HL-60/S4 (cell line): ENCODE measurements around the gene ABCC8.
"Not testable (repeated sequence)": the region's sequence is repeated elsewhere in the genome, so short reads cannot be mapped to it uniquely, and the experiment has no call there.

Source experiments
- in situ Hi-C: fragments of 300-500 bp; cut with MboI; formaldehyde crosslinking; loops from 2 replicates; pipeline ENCODE4 v1.14.3; 2022; ENCODE audit warnings: low sequenced_read_pairs

ABCC8 gene

DNA sequence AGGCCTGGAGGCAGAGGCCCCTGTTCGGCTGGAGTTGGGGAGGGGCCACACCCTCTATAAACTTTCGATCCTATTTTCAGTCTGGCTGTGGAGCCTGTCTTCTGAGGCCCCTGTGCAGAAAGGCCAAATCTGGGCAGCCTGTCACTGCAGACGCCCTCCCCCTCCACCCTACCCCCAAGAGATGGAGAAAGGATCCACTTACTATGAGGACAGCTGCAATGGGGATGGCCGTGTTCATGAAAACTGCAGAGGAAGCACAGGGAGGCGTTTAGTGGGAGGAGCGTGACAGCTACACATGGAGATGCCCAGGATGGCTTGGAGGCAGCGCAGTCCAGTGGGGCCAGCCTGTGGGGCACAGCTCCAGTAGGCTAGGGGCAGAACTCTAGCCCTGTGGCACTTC is 44.6 kb downstream of the ABCC8 start:
- in situ Hi-C loops: no loop called here

DNA sequence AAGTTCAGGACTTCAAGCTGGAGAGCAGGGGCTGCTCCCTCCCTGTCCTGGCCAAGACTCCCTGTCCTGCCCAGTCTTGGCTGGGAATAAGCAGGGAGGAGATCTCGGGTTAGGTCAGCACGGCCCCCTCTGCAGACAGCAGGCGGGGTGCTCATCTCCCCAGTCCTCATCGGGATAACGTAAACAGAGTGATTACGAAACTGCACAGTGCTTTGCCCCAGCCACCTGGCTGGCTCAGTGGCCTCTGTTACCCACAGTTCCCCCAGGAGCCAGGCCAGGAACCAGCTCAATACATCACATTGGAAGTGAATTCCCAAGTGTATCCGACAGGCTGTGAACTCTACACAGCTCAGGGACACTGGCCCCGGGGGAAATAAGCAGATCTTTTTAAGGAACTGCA is 45.5 kb downstream of the ABCC8 start:
- in situ Hi-C loops: no loop called here

- in situ Hi-C loops: no loop called here
Observed at GRCh38 chr11:17430616-17431015, 46.0 kb downstream of the ABCC8 start.

DNA sequence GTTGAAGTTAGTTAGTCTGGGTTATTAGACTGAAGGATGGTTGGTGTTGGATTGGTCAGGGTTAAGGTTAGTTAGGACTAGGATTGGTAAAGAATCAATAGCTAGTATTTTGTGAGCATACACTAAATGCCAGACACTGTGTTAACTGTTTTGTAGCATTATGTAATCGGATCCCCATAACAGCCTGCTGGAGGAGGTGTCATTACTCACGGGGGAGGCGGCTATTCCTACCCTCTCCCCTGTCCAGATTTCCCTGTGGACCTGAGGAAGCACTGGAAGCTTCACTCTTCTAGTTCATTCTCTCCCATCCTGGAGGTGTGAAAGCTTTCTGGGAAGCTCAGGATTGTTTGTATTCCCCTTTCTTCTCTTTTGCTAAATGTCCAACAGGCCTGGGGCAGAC is 47.7 kb downstream of the ABCC8 start:
- in situ Hi-C loops: no loop called here

GRCh38 chr11:17428261-17428660 is 48.4 kb downstream of the ABCC8 start:
- in situ Hi-C loops: no loop called here

- in situ Hi-C loops: not testable (repeated sequence)
Observed at GRCh38 chr11:17426233-17426632, 50.4 kb downstream of the ABCC8 start.

DNA sequence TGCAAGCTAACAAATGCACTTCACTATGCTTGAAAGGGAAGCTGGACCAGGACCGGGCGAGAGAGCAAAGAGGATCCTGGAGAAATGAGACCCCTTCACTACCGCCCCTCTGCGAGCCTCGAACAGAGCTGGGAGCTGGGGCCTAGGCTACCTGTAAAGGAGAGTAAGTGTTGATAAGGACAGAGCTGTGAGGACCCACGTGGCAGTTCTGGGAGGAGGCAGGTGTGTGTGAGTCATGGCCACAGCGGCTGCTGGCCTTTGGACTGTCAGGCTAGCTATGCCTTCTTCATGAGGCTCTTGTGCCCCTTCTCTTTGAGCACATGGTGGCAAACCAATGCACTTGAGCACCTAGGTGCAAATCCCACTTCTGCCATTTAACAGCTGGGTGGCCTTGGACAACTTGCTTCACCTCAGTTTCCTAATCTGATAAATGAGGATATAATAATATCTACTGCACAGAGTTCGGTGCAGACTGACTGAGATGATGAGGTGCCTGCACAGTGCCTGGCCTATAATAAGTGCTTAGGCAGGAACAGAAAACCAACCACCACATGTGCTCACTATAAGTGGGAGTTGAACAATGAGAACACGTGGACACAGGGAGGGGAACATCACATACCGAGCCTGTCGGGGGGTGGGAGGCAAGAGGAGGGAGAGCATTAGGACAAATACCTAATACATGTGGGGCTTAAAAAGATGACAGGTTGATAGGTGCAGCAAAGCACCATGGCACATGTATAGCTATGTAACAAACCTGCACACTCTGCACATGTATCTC is 52.9 kb downstream of the ABCC8 start:
- in situ Hi-C loops: no loop called here

DNA sequence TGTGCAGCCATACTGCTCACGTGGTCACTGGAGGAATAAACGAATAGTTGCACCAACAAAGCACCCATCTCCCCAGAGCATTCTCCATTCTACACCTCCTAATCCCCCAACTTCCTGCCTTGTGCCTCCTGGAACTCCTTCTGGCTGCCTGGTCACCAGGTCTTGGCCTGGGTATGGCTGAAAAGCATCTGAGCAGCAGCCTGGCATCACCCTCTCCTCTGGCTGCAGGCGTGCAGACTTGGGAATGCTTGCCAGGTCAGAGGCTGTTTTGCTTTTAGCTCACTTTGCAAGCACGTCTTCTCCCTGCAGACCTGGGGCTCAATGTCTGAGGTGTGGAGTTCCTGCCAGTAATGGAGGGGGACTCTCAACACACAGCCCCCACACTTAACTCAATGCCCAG is 54.9 kb downstream of the ABCC8 start:
- in situ Hi-C loops: no loop called here

DNA sequence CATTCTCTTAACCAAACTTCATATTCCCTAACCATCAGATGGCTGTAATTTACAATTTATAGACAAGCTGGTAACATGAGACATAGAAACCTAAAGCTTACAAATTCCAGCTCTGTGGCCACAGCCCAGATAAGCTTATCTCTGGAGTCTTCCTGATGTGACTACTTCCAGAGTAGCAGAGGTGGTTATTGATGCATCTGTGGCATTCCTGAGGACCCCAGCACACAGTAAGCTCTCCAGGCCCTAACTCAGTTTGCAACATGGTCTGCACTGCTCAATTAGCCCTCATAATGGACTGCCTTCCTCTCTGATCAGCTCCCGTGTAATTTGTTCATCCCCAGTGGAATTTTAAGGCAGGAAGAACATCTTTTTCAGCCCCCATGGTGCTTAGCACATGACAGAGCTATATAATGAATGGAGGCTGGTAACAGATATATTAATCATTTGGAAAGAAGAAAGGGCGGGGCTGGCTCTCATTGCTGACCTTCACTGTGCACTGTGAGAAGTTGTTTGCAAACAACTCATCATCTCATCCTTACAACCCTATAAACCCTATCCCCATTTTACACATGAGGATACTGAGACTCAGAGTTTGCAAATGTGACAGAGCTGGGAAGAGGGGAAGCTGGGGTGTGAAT is 58.1 kb downstream of the ABCC8 start:
- in situ Hi-C loops: no loop called here

GRCh38 chr11:17416492-17416891 is 60.2 kb downstream of the ABCC8 start:
- in situ Hi-C loops: no loop called here

GRCh38 chr11:17415523-17416104 is 61.0 kb downstream of the ABCC8 start:
- in situ Hi-C loops: no loop called here

DNA sequence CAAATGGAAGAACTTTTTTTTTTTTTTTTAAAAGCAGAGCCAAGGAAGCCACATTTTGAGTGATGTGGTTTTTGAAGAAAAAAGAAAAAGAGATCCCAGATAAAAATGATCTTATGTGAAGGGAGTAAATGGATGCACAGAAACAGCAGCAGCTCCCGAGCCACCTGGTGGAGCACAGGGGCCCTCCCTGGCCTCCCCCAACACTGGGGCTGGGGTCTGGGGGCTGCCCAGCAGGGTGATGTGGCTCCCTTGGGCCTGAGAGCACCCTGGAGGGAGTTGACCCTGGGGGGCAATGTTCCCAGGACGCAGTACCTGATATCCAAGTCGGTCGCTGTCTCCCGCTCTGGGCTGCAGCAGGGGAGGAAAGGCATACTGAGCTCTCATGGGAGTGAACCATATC is 61.7 kb downstream of the ABCC8 start:
- in situ Hi-C loops: no loop called here

GRCh38 chr11:17414317-17414737 is 62.3 kb downstream of the ABCC8 start:
- in situ Hi-C loops: no loop called here

- in situ Hi-C loops: no loop called here
Observed at GRCh38 chr11:17413414-17414316, 63.0 kb downstream of the ABCC8 start.

GRCh38 chr11:17412488-17413180 is 64.0 kb downstream of the ABCC8 start:
- in situ Hi-C loops: no loop called here

- in situ Hi-C loops: no loop called here
Observed at GRCh38 chr11:17411418-17411817, 65.2 kb downstream of the ABCC8 start.

- in situ Hi-C loops: no loop called here
Observed at GRCh38 chr11:17410606-17411379, 65.9 kb downstream of the ABCC8 start.

DNA sequence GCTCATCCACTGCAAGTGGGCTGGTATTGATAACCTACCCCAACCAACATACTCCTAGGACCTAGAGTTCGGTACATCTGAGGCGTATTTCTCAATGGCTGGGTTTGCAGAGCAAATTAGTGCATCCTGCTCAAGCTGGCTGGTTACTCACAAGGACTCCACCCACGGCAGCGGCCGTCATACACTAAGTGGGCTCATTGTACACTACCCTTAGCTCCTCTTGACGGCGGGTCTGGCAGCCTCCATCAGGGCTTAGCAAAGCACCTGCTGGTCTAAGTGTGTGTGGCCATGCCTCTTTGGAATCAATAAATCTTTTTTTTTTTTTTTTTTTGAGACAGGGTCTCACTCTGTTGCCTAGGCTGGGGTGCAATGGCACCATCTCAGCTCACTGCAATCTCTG is 68.0 kb downstream of the ABCC8 start:
- in situ Hi-C loops: no loop called here

DNA sequence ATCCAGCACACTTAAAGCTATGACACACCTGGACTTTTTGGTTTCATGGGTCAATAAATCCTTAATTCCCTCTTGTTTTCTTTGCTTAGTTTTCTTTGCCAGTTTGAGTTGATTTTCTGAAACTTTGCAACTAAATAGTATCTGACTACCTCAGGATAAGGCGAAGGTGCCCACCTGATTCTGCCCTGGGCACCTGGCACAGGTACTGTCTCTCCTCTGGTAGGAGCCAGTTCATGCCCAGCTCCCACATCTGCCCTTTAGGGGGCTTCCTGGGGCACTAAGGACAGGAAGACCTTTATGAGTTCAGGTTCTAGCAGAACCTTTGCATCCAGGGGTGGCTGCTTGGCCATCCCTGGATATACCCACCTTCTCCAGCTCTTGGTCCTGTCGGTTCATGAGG is 68.6 kb downstream of the ABCC8 start:
- in situ Hi-C loops: no loop called here

DNA sequence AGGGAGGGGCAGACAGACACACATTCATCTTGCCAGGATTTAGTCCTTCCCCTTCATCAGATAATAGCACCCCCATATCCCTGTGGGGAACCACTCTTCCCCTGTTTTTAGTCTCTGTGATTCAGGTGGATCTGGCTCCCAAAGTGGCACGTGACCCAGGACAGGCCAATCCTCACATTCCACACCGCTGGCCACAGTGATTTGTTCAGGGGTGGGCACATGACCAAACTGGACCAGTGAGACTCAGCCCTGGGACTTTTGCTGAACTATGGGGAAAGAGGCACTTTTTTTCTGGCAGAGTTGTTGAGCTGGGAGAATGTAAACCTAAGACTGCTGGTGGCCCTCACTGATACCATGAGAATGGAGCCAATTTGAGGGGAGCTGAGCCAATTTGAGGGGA is 69.1 kb downstream of the ABCC8 start:
- in situ Hi-C loops: no loop called here
